Neutrophil (primary cell): ENCODE measurements around the gene EVX2.

Experiments used
- H3K27ac ChIP-seq: fragments of 200-600 bp; sonication (generic); 2 replicates; pipeline ENCODE4 v1.5.1; 2016; ENCODE audit warnings: mild to moderate bottlenecking, moderate library complexity
- H3K27me3 ChIP-seq: fragments of 200-600 bp; sonication (generic); 2 replicates; pipeline ENCODE4 v1.6.0; 2016; ENCODE audit warnings: mild to moderate bottlenecking
- H3K36me3 ChIP-seq: fragments of 200-600 bp; sonication (generic); 2 replicates; pipeline ENCODE4 v1.5.1; 2017
- H3K4me1 ChIP-seq, 2 experiments: fragments of 200-600 bp in 1 of 2; sonication (generic) in 1 of 2; 1 replicate in 1 of 2; 2 replicates in 1 of 2; pipeline versions ENCODE4 v1.5.1 to v1.6.1; 2013 to 2016; ENCODE audit warnings: low read depth in 1 of 2, low read length in 1 of 2, mild to moderate bottlenecking in 1 of 2, moderate library complexity in 1 of 2; ENCODE audit not compliant: control insufficient read depth in 1 of 2, insufficient read depth in 1 of 2
- H3K4me3 ChIP-seq, 2 experiments: fragments of 200-600 bp in 1 of 2; sonication (generic) in 1 of 2; 1 replicate in 1 of 2; 2 replicates in 1 of 2; pipeline ENCODE4 v1.5.1; 2013 to 2016; ENCODE audit warnings: low read depth in 1 of 2, low read length in 1 of 2, mild to moderate bottlenecking in 1 of 2, moderate library complexity in 1 of 2
- H3K9me3 ChIP-seq: fragments of 200-600 bp; sonication (generic); 2 replicates; pipeline ENCODE4 v1.5.1; 2016
- CTCF ChIP-seq: fragments of 200-600 bp; sonication (generic); IDR thresholded peaks from 2 replicates; pipeline ENCODE4 v1.5.1; 2016; ENCODE audit warnings: antibody characterized with exemption

EVX2 gene

GRCh38 chr2:176072951-176073904, 10.5 kb downstream of the EVX2 start:
- Histone ChIP-seq H3K4me1 (peaks cover 5 to 9% of the 10 kb centered on the region in 2 experiments), H3K4me3 (no peak overlapping the region), H3K27me3 (peaks cover 100% of the 10 kb centered on the region), H3K9me3 (no peaks in the 10 kb centered on the region), H3K36me3 (no peaks in the 10 kb centered on the region), H3K27ac (no peak overlapping the region)
- TF ChIP-seq CTCF: no peak

GRCh38 chr2:176072292-176072669, 11.5 kb downstream of the EVX2 start:
- Histone ChIP-seq H3K4me1 (peaks cover 14 to 19% of the 10 kb centered on the region in 2 experiments), H3K4me3 (no peak overlapping the region), H3K9me3 (no peaks in the 10 kb centered on the region), H3K27me3 (peaks cover 100% of the 10 kb centered on the region), H3K36me3 (no peaks in the 10 kb centered on the region), H3K27ac (no peak overlapping the region)
- TF ChIP-seq CTCF: no peak

- Histone ChIP-seq H3K9me3 (no peaks in the 10 kb centered on the region), H3K36me3 (no peaks in the 10 kb centered on the region), H3K27ac (no peak overlapping the region), H3K4me1 (peaks cover 20 to 25% of the 10 kb centered on the region in 2 experiments), H3K4me3 (no peak overlapping the region), H3K27me3 (peaks cover 100% of the 10 kb centered on the region)
- TF ChIP-seq CTCF: no peak
Observed at GRCh38 chr2:176071330-176072291, 12.2 kb downstream of the EVX2 start.

- H3K4me1 ChIP-seq: peaks cover 20 to 25% of the 10 kb centered on the region in 2 experiments
- no peaks in the 10 kb centered on the region for H3K36me3 ChIP-seq
- H3K4me3 ChIP-seq: no peak overlapping the region
- no peak overlapping the region for H3K27ac ChIP-seq
- no peak for TF ChIP-seq CTCF
- no peaks in the 10 kb centered on the region for H3K9me3 ChIP-seq
- H3K27me3 ChIP-seq: peaks cover 100% of the 10 kb centered on the region
Observed at GRCh38 chr2:176068419-176068832, 15.3 kb downstream of the EVX2 start.

GRCh38 chr2:176067589-176068418, 16.0 kb downstream of the EVX2 start:
- Histone ChIP-seq H3K4me1 (peaks cover 20 to 25% of the 10 kb centered on the region in 2 experiments), H3K27ac (no peak overlapping the region), H3K9me3 (no peaks in the 10 kb centered on the region), H3K36me3 (no peaks in the 10 kb centered on the region), H3K27me3 (peaks cover 100% of the 10 kb centered on the region), H3K4me3 (peak overlapping the region in 1 of 2 experiments; percentile 4)
- TF ChIP-seq CTCF: no peak
